Measurements from ENCODE around the gene ZMIZ2.
"Not testable (repeated sequence)": the region's sequence is repeated elsewhere in the genome, so short reads cannot be mapped to it uniquely, and the experiment has no call there.

Gene ZMIZ2

GRCh38 chr7:44729949-44730590, 18.6 kb upstream of the ZMIZ2 start:
- no peak for DNase-seq (ENCODE audit: low read depth)

GRCh38 chr7:44732971-44733370, 15.7 kb upstream of the ZMIZ2 start:
- DNase-seq (ENCODE audit: low read depth), result not testable (repeated sequence)

GRCh38 chr7:44733708-44734481, 14.8 kb upstream of the ZMIZ2 start:
- no peak for DNase-seq (ENCODE audit: low read depth)

DNA sequence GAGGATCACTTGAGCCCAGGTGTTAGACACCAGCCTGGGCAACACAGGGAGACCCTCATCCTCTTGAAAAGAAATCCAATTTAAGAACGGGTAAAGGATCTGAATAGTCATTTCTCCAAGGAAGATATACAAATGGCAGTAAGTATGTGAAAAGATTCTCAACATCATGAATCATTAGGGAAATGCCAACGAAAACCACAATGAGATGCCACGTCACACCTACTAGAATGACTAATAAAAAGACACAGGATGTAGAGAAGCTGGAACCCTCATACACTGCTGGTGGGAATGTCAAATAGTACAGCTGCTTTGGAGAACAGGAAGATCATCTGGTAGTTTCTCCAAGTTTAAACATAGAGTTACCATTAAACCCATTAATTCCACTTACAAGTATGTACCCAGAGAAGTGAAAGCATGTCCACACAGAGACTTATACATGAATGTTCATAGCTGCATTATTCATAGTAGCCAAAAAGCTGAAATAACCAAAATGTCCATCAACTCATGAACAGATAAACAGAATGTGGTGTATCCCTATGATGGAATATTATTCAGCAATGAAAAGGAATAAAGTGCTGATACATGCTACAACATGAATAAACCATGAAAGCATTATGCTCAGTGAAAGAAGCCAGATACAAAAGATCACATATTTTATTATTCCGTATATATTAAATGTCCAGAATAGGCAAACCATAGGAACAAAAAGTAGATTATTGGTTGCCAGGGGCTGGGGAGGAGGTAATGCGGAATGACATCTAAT, 13.1 kb upstream of the ZMIZ2 start:
- DNase-seq (ENCODE audit: low read depth), result no peak

DNA sequence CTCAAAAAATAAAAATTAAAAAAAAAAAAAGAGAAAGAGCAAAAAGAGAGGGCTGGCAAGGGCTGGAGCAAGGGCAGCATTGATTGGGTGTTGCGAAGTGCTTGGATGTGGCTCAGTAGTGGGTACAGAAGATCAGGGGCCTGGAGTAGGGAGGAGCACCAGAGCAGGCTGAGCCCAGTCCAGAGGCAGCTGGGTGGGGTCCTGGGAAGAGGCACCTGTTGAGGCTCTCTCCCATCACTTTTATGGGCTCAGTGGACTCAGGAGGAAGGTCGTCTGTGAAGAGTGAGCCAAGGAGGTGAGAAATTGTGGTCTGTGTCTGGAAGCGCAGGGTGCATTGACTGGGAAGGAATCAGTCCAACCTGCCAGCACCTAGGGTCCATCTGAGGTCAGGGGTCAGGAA, 11.8 kb upstream of the ZMIZ2 start:
- no peak for DNase-seq (ENCODE audit: low read depth)

DNA sequence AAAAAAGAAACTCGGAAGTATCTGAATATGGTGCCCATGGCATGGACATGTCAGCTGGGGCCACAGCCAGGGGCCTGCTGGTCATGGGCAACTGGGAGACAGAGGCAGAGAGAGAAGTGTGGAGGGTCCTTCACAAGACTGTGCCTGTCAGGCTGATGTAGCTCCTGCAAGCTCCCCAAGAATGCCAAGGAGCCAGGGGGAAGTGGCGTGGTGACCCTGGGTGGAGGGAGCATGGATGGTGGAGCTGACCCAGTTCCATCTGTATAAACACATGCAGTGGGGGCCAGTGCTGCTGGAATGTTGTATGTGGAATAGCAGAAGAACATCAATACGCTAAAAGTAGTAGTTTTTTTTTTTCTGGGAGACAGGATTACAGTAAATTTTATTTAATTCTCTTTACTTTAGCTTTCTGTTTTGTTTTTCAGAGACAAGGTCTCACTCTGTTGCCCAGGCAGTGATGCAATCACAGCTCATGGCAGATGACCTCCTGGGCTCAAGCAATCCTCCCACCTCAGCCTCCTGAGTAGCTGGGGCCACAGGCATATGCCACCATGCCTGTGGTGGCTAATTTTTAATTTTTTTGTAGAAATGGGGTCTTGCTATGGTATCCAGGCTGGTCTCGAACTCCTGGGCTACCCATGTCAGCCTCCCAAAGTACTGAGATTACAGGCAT, 10.5 kb upstream of the ZMIZ2 start:
- DNase-seq (ENCODE audit: low read depth), result no peak

GRCh38 chr7:44738876-44739665, 9.6 kb upstream of the ZMIZ2 start:
- DNase-seq (ENCODE audit: low read depth), result no peak

- no peak for DNase-seq (ENCODE audit: low read depth)
Observed at GRCh38 chr7:44740055-44740454, 8.6 kb upstream of the ZMIZ2 start.

- DNase-seq (ENCODE audit: low read depth), result no peak
Observed at GRCh38 chr7:44743750-44744149, 4.9 kb upstream of the ZMIZ2 start.

GRCh38 chr7:44748948-44749731, 493 bp downstream of the ZMIZ2 start:
- no peak for DNase-seq (ENCODE audit: low read depth)

GRCh38 chr7:44749992-44750391, 1.3 kb downstream of the ZMIZ2 start:
- no peak for DNase-seq (ENCODE audit: low read depth)

DNA sequence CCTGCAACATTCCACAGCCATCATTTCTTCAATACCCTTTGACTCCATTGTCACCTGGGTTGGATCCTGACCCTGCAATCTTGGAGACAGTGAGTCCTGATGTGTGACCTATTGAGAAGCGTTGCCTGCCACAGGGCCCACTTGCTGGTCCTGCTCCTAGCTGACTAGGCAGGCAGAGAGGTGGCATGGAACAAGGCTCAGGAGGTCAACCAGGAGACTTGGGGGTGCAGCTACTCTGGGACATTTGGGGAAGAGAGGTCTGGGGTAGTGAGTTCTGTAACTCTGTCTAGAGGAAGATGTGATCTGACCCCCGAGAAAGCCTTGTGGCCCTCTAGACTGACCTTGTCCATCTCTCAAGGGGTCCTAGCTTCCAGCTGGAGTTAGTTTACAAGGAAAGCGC, 1.8 kb downstream of the ZMIZ2 start:
- no peak for DNase-seq (ENCODE audit: low read depth)

GRCh38 chr7:44750921-44751571, 2.4 kb downstream of the ZMIZ2 start:
- DNase-seq (ENCODE audit: low read depth), result peak; percentile 32

GRCh38 chr7:44752822-44753221, 4.2 kb downstream of the ZMIZ2 start:
- DNase-seq (ENCODE audit: low read depth), result no peak

- DNase-seq (ENCODE audit: low read depth), result no peak
Observed at GRCh38 chr7:44754802-44755697, 6.4 kb downstream of the ZMIZ2 start.

- DNase-seq (ENCODE audit: low read depth), result no peak
Observed at GRCh38 chr7:44755698-44756627, 7.3 kb downstream of the ZMIZ2 start.

- DNase-seq (ENCODE audit: low read depth), result no peak
Observed at GRCh38 chr7:44756904-44757303, 8.3 kb downstream of the ZMIZ2 start.

DNA sequence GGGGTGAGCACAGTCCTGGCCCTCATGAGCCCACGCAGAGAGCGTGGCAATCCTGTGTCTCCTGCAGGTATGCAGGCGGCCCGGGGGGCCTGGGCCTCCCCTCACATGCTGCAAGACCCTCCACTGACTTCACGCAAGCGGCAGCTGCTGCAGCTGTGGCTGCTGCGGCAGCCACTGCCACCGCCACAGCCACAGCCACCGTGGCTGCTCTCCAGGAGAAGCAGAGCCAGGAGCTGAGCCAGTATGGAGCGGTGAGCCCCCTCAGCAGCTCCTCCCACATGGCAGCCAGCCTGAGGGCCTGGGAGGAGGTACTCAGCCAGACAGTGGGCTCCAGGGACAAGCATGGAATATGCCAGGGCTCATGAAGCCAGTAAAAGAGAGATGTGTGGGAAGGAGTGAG, 8.7 kb downstream of the ZMIZ2 start:
- DNase-seq (ENCODE audit: low read depth), result no peak

Data from activated gamma-delta T cell treated with anti-CD3 and anti-CD28 coated beads, Interleukin-2, amount 50 U/mL, for 16 hours (primary cell).